ENCODE data around the gene DERA.

DNA sequence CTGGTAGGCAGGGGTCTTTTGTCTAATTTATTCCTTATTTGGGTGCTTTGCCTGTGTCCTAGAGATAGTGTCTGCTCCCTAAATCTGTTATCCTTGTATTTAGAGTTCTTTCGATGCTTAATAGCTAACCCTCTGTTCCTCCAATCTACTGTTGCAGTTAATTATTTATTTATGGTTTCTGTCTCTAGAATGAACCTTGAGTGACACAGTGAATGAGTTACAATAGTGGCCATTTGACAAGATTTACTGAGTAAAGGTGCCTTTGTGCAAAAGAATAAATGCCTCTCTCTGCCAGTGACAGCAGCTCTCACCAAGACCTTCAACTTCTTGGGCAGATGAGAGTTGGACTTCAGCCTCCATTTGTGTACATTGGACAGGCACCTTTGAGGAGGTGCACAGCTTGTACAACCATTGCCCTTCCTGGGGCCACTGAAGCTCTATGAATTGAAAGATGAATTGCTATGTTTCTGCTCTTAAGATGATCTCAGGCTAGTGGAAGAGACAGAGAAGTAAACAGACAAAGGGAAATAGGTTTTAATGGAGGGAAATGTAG, 165.9 kb downstream of the DERA start:
- TF ChIP-seq, protein P1, sequence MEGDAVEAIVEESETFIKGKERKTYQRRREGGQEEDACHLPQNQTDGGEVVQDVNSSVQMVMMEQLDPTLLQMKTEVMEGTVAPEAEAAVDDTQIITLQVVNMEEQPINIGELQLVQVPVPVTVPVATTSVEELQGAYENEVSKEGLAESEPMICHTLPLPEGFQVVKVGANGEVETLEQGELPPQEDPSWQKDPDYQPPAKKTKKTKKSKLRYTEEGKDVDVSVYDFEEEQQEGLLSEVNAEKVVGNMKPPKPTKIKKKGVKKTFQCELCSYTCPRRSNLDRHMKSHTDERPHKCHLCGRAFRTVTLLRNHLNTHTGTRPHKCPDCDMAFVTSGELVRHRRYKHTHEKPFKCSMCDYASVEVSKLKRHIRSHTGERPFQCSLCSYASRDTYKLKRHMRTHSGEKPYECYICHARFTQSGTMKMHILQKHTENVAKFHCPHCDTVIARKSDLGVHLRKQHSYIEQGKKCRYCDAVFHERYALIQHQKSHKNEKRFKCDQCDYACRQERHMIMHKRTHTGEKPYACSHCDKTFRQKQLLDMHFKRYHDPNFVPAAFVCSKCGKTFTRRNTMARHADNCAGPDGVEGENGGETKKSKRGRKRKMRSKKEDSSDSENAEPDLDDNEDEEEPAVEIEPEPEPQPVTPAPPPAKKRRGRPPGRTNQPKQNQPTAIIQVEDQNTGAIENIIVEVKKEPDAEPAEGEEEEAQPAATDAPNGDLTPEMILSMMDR (IDR thresholded peaks at IDR 0.05): no peak
- TF ChIP-seq POLR2A (IDR thresholded peaks at IDR 0.05): no peak
